ENCODE data around the gene RIN1.

DNA sequence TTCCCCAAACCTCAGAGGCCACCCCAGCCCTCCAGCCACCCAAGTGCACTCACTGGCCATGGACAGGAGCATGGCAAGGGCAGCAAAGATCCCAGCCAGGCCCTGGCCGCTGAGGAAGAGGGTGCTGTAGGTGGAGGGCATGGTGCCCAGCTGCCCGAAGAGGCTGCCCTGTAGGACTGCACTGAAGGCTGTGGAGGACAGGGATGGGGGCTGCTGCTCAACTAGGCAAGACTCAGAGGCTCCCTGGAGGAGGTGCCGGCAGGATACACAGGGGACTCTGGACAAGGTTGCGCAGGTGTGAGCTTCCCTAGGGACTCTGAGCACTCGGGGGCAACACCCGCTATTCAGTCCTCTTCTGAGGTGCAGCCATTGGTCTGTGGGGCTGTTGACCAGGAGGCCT is 32.2 kb upstream of the RIN1 start:
- no peak for TF ChIP-seq TAF1 (IDR thresholded peaks at IDR 0.05; ENCODE audit: borderline replicate concordance, insufficient read depth, low read length)
- TF ChIP-seq, protein P1, sequence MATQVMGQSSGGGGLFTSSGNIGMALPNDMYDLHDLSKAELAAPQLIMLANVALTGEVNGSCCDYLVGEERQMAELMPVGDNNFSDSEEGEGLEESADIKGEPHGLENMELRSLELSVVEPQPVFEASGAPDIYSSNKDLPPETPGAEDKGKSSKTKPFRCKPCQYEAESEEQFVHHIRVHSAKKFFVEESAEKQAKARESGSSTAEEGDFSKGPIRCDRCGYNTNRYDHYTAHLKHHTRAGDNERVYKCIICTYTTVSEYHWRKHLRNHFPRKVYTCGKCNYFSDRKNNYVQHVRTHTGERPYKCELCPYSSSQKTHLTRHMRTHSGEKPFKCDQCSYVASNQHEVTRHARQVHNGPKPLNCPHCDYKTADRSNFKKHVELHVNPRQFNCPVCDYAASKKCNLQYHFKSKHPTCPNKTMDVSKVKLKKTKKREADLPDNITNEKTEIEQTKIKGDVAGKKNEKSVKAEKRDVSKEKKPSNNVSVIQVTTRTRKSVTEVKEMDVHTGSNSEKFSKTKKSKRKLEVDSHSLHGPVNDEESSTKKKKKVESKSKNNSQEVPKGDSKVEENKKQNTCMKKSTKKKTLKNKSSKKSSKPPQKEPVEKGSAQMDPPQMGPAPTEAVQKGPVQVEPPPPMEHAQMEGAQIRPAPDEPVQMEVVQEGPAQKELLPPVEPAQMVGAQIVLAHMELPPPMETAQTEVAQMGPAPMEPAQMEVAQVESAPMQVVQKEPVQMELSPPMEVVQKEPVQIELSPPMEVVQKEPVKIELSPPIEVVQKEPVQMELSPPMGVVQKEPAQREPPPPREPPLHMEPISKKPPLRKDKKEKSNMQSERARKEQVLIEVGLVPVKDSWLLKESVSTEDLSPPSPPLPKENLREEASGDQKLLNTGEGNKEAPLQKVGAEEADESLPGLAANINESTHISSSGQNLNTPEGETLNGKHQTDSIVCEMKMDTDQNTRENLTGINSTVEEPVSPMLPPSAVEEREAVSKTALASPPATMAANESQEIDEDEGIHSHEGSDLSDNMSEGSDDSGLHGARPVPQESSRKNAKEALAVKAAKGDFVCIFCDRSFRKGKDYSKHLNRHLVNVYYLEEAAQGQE (IDR thresholded peaks at IDR 0.05; ENCODE audit: insufficient read depth in 1 of 2, low read depth in 2 of 2, low read length in 2 of 2): no peak
- TF ChIP-seq POLR2AphosphoS5 (IDR thresholded peaks at IDR 0.05; ENCODE audit: low read depth, low read length): no peak
- no peak for TF ChIP-seq SIN3A (IDR thresholded peaks at IDR 0.05; ENCODE audit: borderline replicate concordance, insufficient read depth, low read length)
- TF ChIP-seq FOXP2 (optimal IDR thresholded peaks at IDR 0.05; ENCODE audit: borderline replicate concordance, extremely low read depth, extremely low read length, insufficient read depth): no peak
